GM23248 (cell line): ENCODE results near the gene METTL5.

ENCODE experiments used
- EZH2 ChIP-seq: fragments of 200-600 bp; sonication (generic); IDR thresholded peaks from 2 replicates; pipeline ENCODE4 v1.6.1; 2018; ENCODE audit warnings: antibody characterized with exemption, mild to moderate bottlenecking; ENCODE audit not compliant: insufficient read depth, poor library complexity, severe bottlenecking
- EZH2phosphoT487 ChIP-seq: fragments of 200-600 bp; sonication (generic); IDR thresholded peaks from 2 replicates; pipeline ENCODE4 v1.6.1; 2018; ENCODE audit warnings: antibody characterized with exemption, moderate library complexity, mild to moderate bottlenecking, low read depth; ENCODE audit not compliant: insufficient read depth

- TF ChIP-seq EZH2 = no peak
- TF ChIP-seq EZH2phosphoT487 = no peak
Measured at GRCh38 chr2:169767243-169767888, 57.3 kb downstream of the METTL5 start.
